ENCODE measurements around the gene SORCS2. TPM values are rescaled to one million over a fixed set of nuclear protein-coding genes. Genes with fewer than 3 reads are reported as not detected.

The SORCS2 gene
- total and polyA plus RNA-seq, 2 of the 13 experiments (the other 11 are each of a cell fraction or from before 2014, with no cell fraction given), result 0.82 to 1.0 TPM

DNA sequence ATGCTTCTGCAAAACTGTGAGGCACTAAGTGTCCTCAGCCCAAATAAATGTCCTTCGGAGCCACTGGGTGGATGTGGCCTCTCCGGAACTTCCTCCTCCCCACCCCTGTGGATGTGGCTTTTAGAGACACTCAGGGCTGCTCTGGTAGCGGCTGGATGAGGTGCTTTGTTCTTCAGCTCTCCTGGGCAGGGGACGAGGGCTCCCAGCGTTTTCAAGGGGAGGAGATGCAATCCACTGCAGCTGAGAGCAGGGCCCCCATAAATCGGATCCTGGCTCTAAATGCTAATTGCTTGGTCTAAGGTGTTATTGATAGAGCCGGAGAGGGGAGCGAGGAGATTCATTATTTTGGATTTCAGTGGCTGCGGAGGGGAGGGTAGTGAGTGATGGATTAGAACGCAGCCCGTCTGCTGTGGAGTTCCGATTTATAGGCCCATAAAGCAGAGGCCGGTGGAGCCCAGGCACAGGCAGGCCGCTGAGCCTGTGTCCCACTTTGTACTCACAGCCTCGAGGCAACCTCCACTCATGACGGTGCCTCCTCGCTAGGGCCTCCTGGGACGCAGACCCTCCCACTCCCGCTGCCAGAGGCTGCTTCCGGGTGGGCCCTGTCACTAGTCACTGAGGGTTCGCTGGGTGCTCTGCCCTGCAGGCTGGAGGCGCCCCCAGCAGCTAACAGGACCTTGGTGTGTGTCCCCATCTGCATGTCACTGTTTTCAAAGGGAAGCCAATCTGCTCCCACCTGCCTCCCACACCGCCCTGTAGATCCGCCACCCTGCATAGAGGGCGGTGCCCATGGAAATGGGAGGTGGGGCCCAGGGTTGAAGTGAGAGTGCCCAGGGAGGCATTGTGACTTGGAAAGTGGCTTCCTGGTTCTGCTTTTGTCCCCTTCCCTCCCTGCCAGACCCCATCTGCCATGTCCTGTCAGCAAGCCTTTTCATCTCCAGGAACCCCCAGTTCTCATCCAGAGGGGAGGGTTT lies 377.8 kb downstream of the SORCS2 start:
- ATAC-seq (no peak), FAIRE-seq (no peak), DNase-seq (ENCODE audit: low spot score) (no peak)
- Histone ChIP-seq H3K79me2 (ENCODE audit: insufficient read depth, low read length) (no peaks in the 10 kb centered on the region), H3K27me3 (ENCODE audit: control insufficient read depth in 1 of 2, insufficient read depth in 2 of 2, low read length in 2 of 2) (no peaks in the 10 kb centered on the region), H3K9ac (ENCODE audit: insufficient read depth, low read depth, low read length) (no peak overlapping the region), H3K4me2 (ENCODE audit: low read depth, low read length) (no peak overlapping the region), H3K9me3 (ENCODE audit: low read length) (no peaks in the 10 kb centered on the region), H4K20me1 (ENCODE audit: insufficient read depth, low read length) (no peaks in the 10 kb centered on the region), H3K27ac (ENCODE audit: extremely low read length, insufficient read depth, low read length) (no peak overlapping the region), H3K36me3 (replicated peaks in 1 of 2; ENCODE audit: control insufficient read depth in 1 of 2, insufficient read depth in 2 of 2, low read length in 2 of 2) (no peaks in the 10 kb centered on the region; a peak in 1 of 5 replicates), H3K4me3 (replicated peaks in 1 of 3; ENCODE audit: insufficient read depth in 1 of 3, low read depth in 2 of 3, low read length in 3 of 3) (no peak overlapping the region), H3K4me1 (ENCODE audit: insufficient read depth, low read length) (no peaks in the 10 kb centered on the region; the same call in 1 of the 2 replicates), H2AFZ (ENCODE audit: low read length) (no peak overlapping the region)
- 88% methylated on average over 23 of the region's 25 CpGs for WGBS (ENCODE audit: low lambda C conversion rate)
- POLR2A ChIA-PET, result no interaction called here
- in situ Hi-C loops (cut with HindIII; ENCODE audit: extremely low pct_ligation_motif_present, low pct_unique_long_range_greater_than_20kb) (no loop called here), intact Hi-C loops (cut with micrococcal nuclease; ENCODE audit: unreplicated experiment) (no loop called here)
- no TSS peak for BruUV-seq (replicated peaks)
- CTCF ChIA-PET (ENCODE audit: low intra/inter-chr PET ratio, low total read pairs), result no interaction called here
- TF ChIP-seq REXO4 (CRISPR knock-in tag; IDR thresholded peaks at IDR 0.05; ENCODE audit: borderline replicate concordance), result no peak
- TF ChIP-seq ARHGAP35 (CRISPR knock-in tag; IDR thresholded peaks at IDR 0.05; ENCODE audit: borderline replicate concordance), result no peak
- TF ChIP-seq RORA (CRISPR knock-in tag; IDR thresholded peaks at IDR 0.05), result no peak
- TF ChIP-seq, protein P1, sequence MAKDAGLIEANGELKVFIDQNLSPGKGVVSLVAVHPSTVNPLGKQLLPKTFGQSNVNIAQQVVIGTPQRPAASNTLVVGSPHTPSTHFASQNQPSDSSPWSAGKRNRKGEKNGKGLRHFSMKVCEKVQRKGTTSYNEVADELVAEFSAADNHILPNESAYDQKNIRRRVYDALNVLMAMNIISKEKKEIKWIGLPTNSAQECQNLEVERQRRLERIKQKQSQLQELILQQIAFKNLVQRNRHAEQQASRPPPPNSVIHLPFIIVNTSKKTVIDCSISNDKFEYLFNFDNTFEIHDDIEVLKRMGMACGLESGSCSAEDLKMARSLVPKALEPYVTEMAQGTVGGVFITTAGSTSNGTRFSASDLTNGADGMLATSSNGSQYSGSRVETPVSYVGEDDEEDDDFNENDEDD (CRISPR knock-in tag; IDR thresholded peaks at IDR 0.05; ENCODE audit: borderline replicate concordance), result no peak
- TF ChIP-seq MYC (CRISPR knock-in tag; IDR thresholded peaks at IDR 0.05; ENCODE audit: borderline replicate concordance), result no peak
- no peak for TF ChIP-seq AFF4 (CRISPR knock-in tag; IDR thresholded peaks at IDR 0.05)
